Epithelial cell of prostate (primary cell): ENCODE measurements around the gene TAF10.

Experiments
- DNase-seq: peaks from one replicate; pipeline ENCODE4 v3.0.0-alpha.2; 2011; ENCODE audit warnings: low read depth, low spot score
- H3K27ac ChIP-seq: fragments of 450-650 bp; 2 replicates; pipeline ENCODE4 v1.5.1; 2017; ENCODE audit warnings: mild to moderate bottlenecking

TAF10 gene

DNA sequence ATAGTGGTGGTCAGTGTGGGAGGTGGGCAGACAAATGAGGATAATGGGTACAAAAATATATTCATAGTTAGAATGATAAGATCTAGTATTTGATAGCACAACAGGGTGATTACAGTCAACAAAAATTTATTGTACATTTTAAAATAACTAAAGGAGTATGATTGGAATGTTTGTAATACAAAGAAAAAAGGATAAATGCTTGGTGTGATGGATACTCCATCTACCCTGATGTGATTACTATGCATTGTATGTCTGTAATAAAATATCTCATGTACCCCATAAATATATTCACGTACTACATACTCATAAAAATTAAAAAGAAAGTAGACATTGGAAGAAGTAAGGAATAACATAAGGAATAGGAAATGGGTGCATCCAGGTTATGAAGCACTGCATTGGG, 24.0 kb downstream of the TAF10 start:
- DNase-seq, result no peak
- H3K27ac ChIP-seq, result no peak overlapping the region

DNA sequence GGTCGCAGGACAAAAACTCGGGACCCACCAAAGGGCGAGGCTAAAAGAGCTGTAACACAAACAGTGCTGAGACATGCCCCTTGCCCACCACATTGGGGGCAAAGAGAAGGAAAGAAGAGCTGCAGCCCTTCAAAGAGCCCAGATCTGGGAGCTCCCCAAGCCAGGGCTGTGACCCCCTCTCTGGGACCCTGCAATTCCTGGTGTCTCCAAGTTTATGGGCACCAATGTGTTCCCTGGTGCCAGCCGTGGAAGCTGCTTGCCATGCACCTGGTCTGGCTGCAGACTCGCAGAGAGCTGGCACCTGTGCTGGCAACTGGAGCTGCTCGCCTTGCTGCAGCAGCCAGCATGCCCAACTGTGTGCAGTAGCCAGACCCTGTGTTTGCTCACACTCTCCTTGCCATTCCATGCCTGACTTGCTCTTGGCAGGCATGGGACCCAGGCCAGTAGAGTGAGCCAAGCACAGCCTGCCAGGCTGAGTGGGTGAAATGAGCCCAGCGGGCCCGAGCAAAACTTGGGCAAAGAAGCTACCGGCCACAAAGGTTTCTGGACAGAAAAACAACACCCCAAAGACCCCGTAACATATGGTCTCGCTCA, 24.6 kb downstream of the TAF10 start:
- H3K27ac ChIP-seq, result no peak overlapping the region
- no peak for DNase-seq

DNA sequence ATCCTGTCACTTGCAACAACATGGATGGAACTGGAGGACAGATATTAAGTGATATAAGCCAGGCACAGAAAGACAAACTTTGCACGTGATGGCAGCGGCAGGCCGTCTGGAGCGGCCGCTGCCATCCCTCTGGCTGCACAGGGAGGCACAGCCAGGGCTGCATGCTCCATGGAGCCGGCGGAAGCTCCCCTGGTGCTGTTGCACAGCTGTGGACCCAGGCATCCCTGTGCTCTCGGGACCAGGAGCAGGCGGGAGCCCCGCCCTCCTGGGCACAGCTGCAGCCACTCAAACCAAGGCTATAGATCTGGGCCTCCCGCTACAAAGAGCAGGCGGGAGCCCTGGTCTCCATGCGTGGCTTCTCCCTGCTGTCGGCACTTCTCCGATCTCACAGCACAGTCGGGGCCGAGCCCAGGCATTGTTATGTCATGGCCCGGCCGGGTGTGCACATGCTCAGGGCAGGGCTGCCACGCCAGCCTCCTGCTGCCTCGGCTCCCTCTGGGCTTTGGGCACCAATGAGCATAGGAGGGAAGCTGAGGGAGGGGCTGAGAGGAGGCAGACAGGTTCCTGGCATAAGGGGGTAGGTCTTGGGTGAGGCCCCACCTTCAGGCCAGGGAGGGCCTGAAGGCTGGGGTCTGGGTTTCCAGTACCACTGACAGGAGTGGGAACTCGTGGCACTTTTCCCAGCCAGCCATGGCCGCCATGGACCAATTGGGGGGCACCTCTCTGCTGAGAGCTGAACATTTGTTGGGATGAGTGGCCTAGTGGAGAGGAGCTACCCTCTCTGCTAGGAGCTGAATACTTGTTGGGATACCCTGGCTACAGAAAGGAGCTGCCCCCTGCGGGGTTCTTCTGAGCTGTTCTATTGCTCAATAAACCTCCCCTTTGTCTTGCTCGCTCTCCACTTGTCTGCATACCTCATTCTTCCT, 25.3 kb downstream of the TAF10 start:
- DNase-seq, result no peak
- no peak overlapping the region for H3K27ac ChIP-seq

DNA sequence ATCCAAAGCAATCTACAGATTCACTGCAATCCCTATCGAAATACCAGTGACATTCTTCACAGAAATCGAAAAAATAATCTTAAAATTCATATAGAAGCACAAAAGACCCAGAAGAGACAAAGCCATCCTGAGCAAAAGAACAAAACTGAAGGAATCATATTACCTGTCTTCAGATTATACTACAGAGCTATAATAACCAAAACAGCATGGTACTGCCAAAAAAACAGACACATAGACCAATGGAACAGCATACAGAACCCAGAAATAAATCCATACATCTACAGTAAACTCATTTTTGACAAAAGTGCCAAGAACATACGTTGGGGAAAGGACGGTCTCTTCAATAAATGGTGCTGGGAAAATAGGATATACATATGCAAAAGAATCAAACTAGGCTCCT, 27.5 kb downstream of the TAF10 start:
- DNase-seq, result no peak

DNA sequence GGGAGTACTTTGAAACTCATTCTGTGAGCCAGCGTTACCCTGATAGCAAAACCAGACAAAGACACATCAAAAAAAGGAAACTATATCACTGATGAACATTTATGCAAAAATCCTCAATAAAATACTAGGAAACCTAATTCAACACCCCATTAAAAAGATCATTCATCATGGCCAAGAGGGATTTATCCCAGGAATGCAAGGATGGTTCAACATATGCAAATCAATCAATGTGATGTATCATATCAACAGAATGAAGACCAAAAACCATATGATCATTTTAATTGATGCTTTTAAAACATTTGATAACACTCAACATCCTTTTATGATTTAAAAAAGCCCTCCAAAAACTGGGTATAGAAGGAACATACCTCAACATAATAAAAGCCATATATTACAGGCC, 28.4 kb downstream of the TAF10 start:
- no peak for DNase-seq
- no peak overlapping the region for H3K27ac ChIP-seq

More for the DNA sequence above, 27.5 kb downstream of the TAF10 start:
- H3K27ac ChIP-seq, result no peak overlapping the region

DNA sequence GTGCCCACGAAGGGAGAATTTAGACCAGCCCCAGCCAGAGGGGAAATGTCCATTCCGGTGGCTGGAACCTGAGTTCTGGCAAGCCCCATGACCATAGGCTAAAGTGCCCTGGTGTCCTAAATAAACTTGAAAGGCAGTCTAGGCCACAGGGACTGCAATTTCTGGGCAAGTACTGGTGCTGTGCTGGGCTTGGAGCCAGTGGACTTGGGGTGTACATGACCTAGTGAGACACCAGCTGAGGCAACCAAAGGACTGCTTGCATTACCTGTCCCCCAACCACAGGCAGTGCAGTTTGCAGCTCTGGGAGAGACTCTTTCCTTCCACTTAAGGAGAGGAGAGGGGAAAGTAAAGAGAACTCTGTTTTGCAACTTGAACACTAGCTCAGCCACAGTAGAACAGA, 32.3 kb downstream of the TAF10 start:
- H3K27ac ChIP-seq, result no peak overlapping the region
- DNase-seq, result no peak

DNA sequence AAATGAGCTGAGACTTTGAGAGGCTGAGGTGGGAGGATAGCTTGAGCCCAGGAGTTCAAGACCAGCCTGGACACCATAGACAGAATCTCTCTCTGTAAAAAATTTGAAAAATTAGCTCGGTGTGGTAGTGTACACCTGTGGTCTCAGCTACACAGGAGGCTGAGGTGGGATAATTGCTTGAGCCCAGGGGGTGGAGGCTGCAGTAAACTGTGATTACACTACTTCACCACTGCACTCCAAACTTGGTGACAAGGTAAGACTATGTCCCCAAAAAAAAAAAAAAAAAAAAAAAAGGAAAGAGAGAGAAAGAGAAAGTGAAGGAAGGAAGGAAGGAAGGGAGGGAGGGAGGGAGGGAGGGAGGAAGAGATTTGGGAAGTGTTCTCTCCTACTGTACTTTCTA, 33.9 kb downstream of the TAF10 start:
- no peak overlapping the region for H3K27ac ChIP-seq
- no peak for DNase-seq

DNA sequence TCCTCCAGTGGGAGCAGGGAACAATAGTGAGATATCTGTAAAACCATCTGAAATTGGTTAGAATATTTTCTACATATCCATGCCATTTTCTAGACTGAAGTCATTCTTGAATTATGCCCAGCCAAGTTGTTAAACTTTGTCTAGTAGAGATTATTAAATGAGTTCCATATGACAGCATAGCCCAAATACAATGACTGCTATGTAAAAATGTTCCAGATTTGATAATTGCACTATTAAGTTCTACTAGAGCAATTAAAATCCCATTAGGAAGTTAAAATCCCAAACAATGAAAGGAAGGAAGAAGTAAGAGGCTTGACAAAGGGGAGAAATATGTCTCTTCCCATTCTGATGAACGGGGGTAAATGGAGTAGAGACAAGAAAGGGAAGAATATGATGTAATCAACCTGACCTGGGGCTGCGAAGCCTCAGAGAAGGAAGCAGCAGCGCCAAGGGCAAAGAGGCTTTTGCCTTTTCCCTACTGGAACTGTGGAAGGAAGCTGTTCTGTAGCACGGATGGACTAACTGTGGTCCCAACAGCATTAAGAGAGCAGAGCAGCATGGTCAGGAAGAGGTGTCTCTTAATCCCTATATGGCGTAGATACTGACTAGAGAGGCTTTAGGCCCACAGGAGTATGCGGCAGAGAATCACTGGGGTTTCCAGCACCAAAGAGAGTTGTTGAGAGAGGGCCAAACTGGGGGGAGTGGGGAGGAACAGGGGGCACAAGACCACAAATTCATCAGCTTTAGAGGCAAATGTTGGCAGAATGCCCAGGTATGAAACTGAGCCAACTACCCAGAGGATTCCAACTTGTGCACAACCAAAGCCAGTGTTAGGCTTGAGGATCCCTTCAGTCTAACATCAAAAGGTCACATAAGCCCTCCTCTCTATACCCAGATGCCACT, 35.3 kb downstream of the TAF10 start:
- no peak for DNase-seq
- H3K27ac ChIP-seq, result no peak overlapping the region

DNA sequence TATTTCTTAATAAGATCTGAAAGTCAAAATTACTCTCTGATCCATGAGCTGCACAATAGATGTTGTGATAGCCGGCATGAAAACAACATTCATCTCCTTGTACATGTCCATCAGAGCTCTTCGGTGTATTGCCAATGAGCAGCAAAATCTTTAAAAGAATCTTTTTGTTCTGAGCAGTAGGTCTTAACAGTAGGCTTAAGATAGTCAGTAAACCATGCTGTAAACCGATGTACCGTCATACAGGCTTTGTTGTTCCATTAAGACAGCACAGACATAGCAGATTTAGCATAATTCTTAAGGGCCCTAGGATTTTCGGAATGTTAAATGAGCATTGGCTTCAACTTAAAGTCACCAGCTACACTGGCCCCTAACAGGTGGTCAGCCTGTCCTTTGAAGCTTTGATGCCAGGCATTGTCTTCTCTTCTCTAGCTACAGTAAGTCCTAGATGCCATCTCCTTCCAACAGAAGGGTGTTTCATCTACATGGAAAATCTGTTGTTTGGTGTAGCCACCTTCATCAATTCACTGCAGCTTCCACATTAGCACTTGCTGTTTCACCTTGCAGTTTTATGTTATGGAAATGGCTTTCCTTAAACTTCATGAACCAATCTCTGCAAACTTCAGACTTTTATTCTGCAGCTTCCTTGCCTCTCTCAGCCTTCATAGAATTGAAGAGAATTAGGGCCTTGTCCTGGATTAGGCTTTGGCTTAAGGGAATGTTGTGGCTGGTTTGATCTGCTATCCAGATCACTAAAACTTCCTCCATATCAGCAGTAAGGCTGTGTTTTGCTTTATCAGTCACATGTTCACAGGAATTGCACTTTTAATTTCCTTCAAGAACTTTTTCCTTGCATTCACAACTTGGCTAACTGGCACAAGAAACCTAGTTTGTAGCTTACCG, 37.0 kb downstream of the TAF10 start:
- H3K27ac ChIP-seq, result no peak overlapping the region
- DNase-seq, result no peak

DNA sequence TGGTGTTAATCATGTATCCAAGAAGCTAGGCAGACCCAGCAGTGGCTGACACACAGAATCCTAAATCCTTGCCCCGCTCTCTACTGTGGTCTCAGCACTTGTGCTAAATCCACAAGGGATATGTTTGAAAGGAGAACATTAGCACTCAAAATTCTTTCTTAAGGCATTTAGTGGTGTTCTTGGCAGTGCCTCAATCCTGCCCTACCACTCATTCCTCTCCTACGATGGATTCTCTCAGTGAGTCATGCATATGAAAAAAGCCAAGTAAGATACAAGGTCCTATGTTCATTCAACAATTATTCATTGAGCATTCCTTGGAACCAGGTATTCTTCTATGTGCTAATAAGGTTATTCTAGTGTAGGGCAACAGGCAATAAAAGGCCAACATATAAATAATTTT, 39.8 kb downstream of the TAF10 start:
- DNase-seq, result peak; percentile 12

DNA sequence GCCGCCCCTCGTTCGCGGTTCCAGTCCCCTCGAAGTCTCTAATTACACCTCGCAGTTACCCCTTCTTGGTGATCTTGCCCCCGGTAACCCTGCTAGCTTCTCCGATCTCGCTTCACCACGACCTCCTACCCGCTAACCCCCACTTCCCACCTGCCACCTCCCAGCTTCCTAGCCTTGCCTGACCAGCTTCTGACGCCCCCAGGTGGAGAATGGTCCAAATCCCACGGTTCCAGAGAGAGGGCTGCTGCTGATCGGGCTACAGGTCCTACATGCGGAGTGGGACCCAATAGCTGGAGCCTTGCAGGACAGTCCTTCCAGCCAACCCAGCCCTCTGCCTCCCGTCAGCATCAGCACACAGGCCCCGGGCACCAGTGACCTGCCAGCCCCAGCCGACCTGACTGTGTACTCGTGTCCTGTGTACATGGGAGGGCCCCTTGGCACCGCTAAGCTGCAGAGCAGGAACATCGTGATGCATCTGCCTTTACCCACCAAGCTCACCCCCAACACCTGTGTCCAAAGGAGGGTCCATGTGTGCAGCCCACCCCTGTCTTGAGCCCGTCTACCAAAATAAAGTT, 40.5 kb downstream of the TAF10 start:
- DNase-seq, result no peak
- no peak overlapping the region for H3K27ac ChIP-seq

More for the DNA sequence above, 39.8 kb downstream of the TAF10 start:
- no peak overlapping the region for H3K27ac ChIP-seq

DNA sequence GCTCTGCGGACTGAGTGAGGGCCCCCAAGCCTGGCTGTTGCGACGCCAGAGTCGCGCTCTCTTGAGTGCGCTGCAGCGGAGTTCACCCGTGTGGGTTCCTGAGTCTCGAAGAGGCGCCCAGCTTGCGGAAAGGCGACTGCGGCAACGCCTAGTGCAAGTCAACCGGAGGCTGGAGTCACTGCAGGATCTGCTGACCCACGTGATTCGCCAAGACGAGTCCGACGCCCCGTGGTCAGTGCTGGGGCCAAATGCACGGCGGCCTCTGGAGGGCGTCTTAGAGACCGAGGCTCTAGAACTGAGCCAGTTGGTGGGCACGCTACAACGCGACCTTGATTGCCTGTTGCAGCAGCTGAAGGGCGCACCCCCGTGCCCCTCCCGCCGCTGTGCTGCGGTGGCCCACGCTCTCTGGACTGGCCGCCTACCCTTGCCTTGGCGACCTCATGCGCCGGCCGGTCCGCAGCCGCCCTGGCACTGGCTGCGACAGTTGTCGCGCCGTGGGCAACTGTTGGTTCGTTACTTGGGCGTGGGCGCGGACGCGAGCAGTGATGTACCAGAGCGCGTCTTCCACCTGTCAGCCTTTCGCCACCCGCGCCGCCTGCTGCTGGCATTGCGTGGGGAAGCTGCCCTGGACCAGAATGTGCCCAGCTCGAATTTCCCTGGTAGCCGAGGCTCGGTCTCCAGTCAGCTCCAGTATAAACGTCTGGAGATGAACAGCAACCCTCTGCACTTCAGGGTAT, 41.2 kb downstream of the TAF10 start:
- H3K27ac ChIP-seq, result no peak overlapping the region

DNA sequence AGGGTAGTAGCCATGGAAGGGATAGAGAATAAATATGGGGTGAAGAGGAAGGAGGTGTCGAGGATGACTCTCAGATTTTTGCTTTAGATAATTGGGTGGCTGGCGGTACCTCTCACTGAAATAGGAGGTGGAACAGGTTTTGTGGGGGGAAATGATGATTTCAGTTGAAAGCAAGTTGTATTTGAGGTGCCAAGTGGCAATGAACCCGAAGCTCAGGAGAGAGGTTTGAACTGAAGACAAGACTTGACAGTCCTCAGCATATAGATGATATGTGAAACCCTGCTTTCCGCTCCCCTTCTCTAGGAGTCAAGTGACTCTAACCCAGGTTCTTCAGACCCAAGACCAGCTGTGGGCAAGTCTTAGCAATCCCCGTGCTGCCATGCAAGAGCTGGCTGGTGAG, 42.3 kb downstream of the TAF10 start:
- DNase-seq, result no peak
- no peak overlapping the region for H3K27ac ChIP-seq

More for the DNA sequence above, 41.2 kb downstream of the TAF10 start:
- no peak for DNase-seq

DNA sequence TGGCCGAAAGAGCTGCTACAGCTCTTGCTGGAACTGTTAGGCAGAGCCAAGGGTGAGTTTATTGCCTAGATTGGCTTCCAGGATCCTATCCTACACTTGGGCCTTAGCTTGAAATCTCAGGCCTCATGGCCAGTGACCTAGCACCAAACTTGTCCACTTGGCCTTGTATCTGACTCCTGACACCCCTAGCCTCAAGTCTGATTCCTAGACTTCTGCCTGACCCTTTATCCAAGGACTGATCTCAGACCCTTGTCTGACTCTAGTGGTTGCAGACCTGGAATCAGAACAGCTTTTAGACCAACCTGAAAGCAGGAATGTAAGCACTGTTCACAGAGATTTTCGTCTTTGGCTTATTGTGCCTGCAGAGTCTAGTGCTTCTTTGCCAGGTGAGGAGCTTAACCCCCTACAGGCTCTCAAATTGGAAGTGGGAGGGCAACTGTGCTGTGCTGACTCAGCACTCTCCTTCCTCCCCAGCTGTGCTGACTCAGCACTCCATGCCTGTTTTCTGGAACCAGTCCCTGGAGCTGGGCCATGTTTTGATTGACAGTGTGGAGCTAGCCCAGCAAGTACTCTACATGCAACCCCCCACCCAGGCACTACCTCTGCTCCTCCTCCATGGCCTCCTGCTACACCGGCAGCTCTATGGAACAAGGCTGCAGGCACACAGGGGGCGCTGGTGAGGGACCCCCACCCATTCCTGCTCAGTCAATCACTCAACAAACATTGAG, 43.7 kb downstream of the TAF10 start:
- no peak overlapping the region for H3K27ac ChIP-seq
- DNase-seq, result no peak

DNA sequence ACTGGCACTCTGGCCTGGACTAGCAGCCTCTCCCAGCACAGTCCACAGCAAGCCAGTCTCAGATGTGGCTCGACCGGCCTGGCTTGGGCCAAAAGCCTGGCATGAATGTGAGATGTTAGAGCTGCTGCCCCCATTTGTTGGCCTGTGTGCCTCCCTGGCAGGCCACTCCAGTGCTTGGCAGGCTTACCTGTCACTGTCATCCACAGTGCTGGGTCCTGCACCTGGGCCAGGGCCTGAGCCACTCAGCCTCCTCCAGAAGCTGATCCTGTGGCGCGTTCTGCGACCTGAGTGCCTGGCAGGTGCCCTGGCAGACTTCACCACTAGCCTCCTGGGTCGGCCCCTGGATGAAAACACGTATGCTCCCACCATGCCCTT, 44.7 kb downstream of the TAF10 start:
- no peak overlapping the region for H3K27ac ChIP-seq
- no peak for DNase-seq

DNA sequence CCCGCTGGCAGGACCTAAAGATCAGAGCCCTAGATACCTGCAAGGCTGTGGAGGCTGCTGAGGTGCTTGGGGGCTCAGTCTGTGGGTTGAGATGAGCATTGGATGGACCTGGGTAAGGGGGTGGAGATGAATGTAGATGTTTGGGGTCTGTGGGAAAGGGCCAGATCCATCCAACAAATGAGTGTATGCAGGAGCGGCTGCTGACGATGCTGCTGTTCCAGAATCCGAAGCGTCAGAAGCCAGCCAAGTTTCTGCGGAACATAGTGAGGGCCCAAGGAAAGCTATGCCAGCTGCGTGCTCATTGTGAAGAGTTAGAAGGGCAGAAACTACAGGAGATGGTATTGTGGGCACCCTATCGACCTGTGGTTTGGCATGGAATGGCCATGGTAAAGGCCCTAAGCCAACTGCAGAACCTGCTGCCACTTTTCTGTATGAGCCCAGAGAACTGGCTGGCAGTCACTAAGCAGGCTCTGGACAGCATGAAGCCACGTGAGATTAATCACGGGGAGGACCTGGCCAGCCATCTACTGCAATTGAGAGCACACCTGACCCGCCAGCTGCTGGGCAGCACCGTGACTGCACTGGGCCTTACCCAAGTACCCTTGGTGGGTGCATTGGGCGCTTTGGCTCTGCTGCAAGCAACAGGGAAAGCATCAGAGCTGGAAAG, 45.2 kb downstream of the TAF10 start:
- no peak for DNase-seq
- no peak overlapping the region for H3K27ac ChIP-seq

DNA sequence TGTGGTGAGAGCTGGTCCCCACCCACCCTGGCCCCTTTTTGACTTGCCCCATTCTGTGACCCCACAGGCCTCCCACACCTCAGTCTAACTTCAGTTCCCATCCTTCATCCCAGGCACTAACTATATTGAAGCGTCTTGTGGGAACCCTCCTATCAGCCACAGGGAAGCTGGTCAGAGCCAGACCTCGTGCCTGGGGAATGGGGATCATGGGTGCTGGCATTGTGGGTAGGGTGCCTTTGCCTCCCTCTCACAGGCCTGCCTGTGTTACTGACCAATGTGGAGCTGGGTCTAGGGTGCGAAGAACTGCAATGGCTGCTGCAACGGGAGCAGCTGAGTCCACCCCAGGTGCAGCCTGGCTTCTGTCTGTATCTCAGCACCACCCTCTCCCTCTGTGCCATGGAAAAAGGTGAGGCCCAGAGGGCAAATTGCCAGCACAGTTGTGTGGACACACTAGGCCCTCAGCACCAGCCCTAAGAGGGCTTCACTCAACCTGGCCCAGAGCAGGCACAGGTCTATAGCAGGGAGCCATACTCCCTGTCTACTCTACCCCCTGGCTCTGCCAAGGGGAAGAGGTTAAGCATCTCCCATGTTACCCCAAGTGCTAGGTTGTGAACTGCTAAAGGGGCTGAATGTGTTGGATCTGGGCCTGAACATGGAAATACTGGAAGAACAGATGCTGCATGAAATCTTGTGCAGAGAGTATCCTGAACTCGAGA, 45.9 kb downstream of the TAF10 start:
- DNase-seq, result no peak
- no peak overlapping the region for H3K27ac ChIP-seq
